HG03439 (cell line): Measurements from ENCODE around the gene BORCS6.
A peak's percentile ranks its signal among the peaks of the same experiment; 100 is the strongest.
"Not testable (repeated sequence)": the region's sequence is repeated elsewhere in the genome, so short reads cannot be mapped to it uniquely, and the experiment has no call there.

Source experiments
- ATAC-seq: cut with Tn5 transposase; IDR thresholded peaks from one replicate; pipeline ENCODE4 v1.9.1; 2021; ENCODE audit warnings: mild to moderate bottlenecking, moderate library complexity; ENCODE audit not compliant: unreplicated experiment

BORCS6 gene

DNA sequence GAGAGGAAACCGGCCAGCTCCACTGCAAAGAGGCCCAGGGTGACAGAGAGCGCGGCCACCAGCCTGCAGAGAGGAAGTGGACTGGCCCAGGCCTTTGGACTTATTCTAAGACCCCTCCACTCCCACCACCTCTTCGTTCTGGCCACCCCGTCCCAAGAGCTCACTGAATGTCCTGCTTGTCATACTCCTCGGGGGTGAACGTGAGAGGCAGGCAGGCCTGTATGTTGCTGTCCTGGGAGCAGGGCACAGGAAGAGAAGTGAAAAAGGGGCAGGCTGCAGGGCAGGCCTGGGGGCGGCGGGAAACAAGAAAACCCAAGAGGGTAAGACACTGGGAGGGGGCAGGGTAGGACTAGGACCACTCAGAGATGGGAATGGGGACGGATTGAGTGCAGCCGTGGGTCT is 14.2 kb downstream of the BORCS6 start:
- no peak for ATAC-seq

DNA sequence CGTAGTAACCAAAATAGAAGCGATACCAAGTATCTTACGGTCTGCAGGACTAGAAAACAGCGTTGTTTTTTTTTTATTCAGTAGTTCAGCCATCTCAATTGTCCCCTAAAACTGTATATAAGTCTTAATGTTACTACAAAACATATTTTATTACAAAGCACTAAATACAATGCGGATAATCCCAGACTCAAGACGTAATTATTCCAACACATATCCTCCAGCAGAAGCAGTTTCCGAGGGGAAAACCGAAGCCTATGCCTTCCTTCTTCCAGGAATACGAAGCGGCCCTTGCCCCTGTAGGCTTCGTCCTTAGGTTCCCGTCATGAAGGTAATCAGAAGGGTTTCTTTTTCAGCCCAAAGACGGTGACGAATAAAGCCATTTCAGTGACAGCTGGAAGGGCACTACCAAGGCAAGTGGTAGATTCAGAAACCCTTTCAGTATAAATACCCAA is 16.1 kb downstream of the BORCS6 start:
- no peak for ATAC-seq

DNA sequence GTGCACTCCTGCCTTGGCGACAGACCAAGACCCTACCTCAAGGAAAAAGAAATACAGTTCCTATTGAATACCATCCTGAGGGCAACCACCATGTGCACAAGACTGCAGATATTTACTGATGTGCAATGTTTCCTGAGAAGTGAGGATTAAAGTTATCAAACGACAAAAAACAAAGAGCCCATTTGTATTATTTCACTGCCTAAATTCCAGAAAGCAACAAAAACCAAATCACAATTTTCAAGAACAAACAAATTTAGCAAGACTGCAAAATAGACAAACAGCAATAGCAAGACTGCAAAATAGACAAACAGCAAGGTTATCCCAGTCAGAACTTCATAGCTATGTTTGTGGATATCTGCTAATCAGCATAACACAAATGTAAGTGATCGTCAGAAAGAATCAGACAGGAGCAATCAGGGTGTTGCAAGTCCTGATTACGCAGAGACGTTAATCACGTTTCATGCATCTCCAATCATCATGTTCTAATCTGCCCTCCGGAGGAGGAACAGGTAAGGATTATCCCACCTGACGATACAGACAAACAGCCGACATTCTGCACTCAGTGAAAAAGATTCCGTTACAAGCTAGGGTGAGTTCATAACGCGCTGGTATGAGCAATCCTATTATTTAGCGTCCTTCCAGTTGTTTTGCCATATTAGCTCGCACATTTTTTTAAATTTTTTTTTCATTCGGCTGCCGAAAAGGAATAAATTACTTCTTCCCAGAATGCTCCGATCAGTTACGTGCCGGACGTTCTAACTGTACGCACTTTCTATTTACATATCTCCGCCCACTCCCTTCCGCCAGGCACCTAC is 16.7 kb downstream of the BORCS6 start:
- peak; percentile 75 for ATAC-seq

DNA sequence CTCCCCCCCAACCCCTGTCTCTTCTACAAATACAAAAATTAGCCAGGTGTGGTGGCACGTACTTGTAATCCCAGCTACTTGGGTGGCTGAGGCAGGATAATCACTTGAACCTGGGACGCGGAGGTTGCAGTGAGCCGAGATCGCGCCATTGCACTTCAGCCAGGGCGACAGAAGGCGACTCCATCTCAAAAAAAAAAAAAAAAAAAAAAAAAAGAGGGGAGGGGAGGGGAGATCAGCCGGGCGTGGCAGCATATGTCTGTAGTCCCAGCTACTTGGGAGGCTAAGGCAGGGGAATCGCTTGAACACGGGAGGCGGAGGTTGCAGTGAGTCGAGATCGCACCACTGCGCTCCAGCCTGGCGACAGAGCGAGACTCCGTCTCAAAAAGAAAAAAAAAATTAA is 19.8 kb downstream of the BORCS6 start:
- ATAC-seq = not testable (repeated sequence)

DNA sequence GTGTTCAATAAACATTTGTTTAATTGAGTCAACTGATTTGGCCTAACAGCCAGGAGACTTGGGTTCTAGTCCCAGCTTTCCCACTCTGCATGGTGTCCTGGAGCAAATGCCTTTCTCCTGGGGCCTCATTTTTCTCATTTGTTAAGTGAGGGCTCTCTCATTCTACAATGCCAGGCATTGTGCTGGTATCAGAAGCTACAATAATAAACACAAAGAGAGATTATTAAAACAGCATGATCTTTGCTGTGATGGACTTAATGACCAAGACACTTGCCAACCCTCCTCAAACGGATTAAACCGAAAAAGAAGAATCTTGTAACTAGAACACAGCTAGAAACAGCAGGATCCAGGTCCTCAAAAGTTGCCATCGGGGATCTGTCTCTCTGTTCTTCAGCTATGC is 22.5 kb downstream of the BORCS6 start:
- ATAC-seq = no peak

DNA sequence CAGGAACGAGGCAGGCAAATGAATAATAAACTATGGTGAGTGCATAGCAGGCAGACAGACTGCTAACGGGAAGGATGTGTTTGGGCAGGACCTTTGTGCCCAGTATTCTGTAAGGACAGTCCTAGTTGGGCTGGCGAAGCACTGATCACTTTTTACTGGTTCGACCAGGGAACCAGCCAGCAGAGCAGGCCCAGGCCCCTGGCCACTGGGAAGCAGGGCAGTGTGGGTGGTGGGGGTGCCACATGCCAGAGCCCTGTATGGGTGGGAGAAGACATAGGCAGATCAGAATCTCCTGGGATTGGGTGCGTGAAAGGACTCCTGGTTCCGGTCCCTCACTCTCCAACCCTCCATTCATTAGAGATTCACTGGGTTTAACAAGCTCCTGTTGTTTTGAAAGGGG is 23.2 kb downstream of the BORCS6 start:
- ATAC-seq = no peak

DNA sequence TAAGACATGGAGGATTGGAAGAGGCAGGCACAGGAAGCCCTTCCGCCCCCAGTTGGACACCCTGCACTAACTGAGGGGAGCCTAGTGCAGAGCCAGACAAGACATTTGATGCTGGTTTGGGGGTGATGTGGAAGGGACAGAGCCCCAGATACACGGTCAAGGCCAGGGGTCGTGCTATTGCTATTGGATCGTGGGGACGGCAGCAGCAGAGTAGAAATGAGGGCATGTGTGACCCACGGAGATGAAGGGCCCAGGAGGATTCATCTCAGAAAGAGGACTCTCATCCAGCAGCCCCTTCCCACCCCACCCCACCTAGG is 25.2 kb downstream of the BORCS6 start:
- ATAC-seq = no peak

DNA sequence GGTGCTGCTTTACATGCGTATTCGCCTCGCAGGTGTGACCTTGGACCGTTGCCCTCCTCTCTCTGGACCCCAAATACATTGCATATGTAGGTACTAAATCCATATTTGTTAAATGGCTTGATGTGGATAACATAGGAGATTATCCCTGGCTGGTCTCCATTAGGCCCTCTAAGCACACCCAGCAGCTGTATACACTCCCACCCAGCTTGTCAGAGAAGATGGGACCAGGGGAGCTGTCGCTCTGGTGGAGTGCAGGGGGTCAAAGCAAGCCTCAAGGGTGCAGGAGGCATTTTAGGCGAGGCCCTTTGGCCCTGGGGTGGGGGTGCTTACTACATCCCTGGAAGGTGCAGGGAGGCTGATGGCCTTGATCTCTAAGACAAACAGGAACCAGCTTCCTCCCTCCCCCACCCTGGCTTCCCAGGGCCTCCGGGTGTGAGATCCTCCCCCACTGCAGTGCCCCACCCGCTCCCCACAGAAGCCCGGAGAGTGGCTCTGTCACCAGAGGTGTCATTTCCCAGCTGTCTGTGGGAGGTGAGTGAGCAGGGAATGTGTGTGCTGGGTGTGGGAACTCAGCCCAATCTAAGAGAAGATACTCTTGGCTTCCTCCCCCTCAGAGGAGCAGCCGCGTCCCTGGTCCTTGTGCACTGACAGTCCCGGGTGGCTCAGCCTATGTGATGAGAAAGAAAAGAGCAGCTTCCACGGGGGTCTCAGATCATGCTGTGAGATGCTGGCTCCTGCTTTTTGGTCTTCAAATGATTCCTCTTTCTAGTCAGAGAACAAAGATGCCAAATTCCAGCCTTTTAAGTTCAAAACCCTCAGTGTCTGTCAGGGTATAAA is 25.8 kb downstream of the BORCS6 start:
- ATAC-seq = no peak

DNA sequence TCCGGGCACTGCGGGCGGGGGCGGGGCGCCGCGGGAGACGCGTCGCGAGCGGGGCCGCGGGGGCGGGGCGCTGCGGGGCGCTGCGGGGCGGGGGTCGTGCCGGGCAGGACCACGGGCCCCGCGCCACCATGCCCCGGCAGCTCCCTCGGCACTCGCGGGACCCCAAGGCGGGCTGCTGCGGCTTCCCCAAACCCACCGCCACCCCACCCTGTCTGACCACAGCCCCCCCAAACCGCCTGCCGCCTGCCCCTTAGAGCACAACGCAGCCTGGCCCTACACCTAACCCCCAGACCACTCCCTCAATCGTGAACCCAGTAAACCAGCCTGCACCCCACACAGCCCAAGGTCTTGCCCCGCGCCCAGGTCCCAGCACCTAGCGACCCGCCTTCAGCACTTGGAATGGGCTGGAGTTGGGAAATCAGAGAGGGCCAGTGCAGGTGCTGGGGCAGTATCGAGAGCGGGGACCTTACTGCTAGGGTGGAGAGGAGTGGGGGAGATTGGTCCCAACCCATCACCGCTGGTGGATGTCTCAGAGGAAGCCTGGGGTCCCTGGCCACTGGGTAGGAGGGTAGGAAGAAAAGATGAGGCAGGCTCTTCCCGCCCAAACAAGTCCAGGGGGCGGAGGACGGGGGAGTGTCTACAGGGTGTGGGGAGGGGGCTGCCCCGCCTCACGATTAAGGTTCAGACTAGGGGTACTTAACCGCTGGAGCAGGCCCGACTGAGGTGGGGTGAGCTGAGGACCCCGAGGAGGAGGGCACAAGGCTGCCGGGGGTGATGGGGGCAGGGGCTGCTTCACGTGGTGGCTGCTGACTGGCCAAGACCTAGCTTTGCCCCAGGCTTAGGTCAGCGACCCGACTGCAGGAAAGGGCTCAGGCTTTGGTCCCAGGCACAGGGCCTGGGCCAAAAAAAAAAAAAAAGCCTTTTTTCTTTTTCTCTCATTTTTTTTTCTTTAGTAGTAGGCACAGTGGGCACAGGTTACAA is 26.7 kb downstream of the BORCS6 start:
- ATAC-seq = no peak

DNA sequence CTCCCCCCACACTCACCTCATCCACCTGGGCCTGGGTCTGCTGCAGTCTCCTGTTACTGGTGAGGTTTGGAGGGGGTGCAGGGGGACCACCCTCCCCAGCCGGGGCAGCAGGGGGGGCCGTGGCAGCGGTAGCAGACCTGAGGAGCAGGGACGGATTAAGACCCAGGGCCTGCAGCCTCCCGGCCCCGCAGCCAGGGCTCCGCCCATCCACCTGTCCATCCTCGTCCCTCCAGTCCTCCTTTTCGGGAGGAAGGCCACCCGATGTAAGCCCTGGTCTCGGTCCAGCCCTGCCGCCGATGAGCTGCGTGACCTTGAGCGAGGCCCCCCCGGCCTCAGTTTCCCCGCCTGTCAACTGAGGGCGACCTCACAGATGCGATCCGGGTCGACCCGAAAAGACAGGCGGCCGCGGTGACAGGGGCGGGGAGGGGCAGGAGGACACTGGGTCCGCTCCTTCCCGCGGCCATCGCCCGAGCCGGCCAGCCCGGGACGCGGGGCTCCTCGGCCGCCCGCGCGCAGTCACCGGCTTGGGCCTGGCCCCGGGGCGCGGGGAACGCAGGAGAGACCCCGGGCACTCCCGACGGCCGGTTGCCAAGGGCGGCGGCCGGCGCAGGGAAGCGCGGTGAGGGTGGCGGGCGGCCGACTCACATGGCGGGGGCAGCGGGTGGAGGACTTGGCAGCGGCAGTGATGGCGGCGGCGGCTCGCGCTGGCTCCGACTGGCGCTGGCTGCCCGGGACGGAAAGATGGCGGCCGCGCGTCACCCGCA is 27.6 kb downstream of the BORCS6 start, which contains the start of gene VAMP2:
Gene VAMP2 (minus strand): TSS at position 716 of the 764 bp plus-strand sequence. CDS start 69 bp downstream, at position 647.
- no peak for ATAC-seq

DNA sequence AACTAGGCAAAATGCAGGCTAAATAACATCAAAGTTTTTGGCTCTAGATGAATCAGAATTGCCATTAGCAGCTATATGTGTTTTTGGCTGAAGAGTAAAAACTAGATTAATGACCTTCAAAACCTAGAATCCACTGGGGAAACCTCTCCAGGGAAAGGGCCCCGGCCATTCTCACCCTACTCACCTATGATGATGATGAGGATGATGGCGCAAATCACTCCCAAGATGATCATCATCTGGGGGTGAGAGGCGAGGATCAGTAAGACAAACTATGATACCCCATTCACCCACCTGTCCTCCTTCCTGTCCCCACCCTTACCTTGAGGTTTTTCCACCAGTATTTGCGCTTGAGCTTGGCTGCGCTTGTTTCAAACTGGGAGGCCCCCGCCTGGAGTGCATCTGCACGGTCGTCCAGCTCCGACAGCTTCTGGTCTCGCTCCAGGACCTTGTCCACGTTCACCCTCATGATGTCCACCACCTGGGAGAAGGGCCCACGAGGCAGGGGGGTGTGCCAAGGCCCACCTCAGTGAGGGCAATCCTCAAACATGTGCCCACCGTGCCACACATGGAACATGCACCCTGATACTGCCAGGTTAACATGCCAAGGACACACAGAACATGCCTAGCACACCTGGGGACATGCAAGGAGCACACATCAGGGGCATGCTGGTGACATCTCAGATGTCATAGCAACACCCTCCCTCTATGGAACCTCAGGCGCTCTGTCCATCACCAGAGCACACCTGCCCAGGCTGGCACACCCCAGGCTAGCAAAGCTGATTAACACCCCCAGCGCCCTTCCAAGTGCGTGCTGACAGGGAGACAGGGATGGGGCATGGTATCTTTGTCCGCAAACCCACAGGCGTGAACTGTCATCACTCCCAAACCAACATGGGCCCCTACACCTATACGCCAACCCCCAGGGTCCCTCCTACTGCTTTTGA is 28.4 kb downstream of the BORCS6 start:
- ATAC-seq = no peak

DNA sequence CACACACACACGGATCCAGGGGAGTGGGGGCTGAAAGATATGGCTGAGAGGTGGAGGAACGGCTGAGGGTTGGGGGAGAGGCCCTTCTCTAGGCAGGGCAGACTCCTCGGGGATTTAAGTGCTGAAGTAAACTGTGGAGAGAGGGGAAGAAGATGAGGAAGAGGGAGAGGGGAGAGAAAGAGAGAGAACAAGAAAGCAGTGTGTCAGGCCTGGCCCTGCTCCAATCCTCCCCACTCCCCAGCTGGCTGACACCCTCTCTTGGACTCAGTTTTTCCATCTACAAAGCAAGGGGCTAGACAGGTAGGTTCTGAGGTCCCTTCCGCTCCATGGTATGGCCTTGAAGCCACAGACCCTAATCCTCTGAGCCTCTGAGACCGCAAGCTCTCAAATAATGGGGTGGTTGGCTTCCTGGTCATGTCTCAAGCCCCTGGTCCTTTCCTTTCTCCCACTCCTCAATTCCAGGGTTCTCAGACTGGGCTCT is 29.2 kb downstream of the BORCS6 start:
- ATAC-seq = no peak

DNA sequence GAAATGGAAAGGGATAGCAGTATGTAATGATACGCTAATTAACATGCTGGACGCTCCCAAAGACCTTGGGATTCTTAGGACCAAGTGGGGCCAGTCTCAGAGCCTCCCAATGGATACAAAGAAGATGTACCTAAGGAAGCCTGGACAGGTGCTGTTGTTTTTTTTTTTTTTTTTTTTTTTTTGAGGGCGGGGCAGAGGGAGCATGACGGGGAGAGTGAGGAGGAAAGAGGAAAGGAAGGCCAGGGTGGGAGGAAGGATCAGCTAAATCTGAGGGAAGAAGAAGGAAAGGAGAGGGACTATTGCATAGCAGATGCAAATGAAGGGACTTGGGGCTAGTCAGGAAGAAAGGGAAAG is 29.8 kb downstream of the BORCS6 start:
- ATAC-seq = no peak

DNA sequence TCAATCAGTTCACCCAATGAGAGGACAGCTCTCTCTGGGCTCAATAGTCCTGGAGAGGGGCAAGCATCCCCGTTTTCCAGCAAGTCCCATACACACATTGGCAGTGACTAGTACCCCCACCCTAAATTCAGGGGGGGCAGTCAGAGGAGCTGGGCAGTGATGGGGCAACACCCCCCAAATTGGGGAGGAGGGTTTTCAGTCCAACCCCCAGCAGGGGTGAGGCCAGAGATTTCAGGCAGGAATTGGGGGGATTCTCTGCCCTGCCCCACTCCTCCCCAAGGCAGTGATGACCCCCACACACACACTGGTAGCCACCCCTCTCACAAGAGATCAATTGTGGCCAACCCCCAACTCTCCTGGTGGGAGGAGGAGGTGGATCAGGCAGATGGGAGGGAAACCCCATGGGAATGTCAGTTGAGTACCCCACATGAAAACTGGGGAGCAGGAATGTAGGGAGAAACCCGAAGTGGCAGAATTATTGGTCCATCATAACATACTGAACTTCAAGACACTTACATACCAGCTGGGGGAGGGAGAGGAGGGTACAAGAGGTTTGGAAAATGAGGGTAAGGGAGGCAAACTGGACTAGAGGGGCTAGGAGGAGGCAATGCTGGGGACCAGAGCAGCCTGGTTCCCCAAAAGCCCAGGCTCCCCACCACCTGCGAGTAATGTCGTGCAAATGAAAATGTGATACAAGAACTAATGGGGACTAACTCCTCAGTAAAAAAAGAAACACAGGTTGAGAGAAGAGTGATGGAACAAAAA is 30.3 kb downstream of the BORCS6 start:
- ATAC-seq = no peak

DNA sequence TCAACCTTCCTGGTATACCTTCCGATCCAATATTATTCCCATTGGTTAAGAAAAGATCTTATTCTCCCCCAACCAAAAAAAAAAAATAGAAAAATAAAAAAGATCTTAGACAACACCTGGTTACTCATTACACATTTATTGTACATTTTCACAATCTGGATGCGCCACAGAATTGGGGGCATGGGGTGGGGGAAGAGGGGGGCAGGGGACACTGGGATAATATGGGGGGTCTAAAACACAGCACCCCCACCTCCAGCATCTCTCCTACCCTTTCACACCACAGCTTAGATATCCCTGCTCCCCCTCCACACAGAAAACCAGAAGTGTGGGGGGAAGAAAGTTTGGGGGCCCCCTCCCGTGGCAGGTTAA is 31.0 kb downstream of the BORCS6 start:
- no peak for ATAC-seq

DNA sequence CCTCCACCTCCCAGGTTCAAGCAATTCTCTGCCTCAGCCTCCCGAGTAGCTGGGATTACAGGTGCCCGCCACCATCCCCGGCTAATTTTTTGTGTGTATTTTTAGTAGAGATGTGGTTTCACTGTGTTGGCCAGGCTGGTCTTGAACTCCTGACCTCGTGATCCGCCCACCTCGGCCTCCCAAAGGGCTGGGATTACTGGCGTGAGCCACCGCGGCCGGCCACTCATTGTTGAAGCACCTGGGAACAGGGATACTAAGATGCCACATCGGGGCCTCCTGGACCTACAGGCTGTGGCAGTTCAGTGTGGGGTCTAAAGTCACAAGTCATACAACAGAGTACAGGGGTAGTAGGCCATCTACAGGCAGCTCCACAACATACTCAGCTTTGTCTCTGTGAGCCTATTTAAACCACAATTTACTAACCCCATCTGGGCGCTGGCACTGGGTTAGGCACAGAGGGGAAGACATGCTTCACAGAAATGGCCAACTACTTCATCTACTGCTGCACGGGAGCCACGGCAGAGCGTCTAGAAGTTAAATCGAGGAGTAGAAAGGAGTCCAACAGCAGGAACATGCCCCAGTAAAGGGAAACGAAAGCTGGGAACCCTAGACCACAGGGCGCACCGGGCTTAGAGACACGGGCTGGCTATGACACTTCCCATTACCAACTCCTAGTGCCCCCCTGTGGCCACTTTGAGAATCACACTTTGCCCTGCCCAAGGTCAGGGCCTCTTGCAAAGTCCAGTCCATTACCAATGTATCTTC is 31.5 kb downstream of the BORCS6 start:
- no peak for ATAC-seq

DNA sequence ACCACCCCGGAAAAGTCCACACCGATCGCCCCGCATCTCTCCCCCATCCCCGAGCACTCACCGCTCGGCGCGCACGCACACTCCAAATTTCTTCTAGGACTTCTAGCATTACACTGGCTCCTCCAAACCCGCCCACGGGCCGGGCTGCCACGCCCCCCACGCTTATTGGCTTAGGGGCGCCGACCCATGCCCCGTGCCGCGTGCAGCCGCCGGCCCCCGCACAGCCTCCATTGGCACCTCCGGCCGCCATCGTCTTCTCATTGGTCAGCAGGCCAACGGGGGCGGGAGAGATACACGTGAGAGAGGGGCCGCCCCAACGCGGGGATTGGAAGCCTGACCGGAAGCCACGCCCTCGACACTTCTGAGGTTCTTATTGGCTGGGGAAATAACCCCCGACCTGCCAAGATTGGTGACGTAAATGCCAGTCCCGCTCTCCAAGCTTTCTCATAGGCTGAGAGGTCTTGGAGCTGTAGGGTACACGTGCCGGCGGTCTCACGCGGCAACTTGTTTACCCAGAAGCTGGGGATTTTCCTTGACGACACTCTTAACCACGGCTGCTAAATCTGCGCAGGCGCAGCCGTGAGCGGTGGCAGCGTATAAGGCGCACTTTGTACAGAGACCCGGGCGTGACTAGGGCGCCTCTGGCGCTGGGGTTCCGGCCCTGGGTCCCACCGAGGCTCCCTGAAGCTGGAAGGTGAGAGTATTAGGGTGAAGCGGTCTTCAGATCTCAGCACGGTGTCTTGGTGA is 33.6 kb downstream of the BORCS6 start:
- ATAC-seq = peak; percentile 77
